ENCODE measurements around the gene CMBL.
A peak's percentile ranks its signal among the peaks of the same experiment; 100 is the strongest.
"Not testable (repeated sequence)": the region's sequence is repeated elsewhere in the genome, so short reads cannot be mapped to it uniquely, and the experiment has no call there.

The CMBL gene

GRCh38 chr5:10307206-10308148, at the start of gene CMBL:
Gene CMBL (minus strand): TSS chr5:10307902. CDS start chr5:10290762, 17,140 bp downstream.
- DNase-seq: peak; percentile 77

GRCh38 chr5:10355071-10355889, 47.6 kb upstream of the CMBL start:
- DNase-seq: no peak

- DNase-seq: peak; percentile 87
Measured at GRCh38 chr5:10354048-10354872, 46.6 kb upstream of the CMBL start.

- DNase-seq: peak; percentile 98
Measured at GRCh38 chr5:10353241-10354047, 45.7 kb upstream of the CMBL start, which contains the start of gene MARCHF6. Gene MARCHF6 (plus strand): TSS chr5:10353695. CDS start chr5:10353899, 204 bp downstream.

- DNase-seq: no peak
Measured at GRCh38 chr5:10352430-10353240, 44.9 kb upstream of the CMBL start.

GRCh38 chr5:10351919-10352318, 44.2 kb upstream of the CMBL start:
- no peak for DNase-seq

GRCh38 chr5:10351199-10351905, 43.6 kb upstream of the CMBL start:
- no peak for DNase-seq

GRCh38 chr5:10348258-10348657, 40.6 kb upstream of the CMBL start:
- no peak for DNase-seq

GRCh38 chr5:10344461-10345106, 36.9 kb upstream of the CMBL start:
- DNase-seq: not testable (repeated sequence)

- no peak for DNase-seq
Measured at GRCh38 chr5:10343486-10343885, 35.8 kb upstream of the CMBL start.

GRCh38 chr5:10339958-10340357, 32.3 kb upstream of the CMBL start:
- no peak for DNase-seq

GRCh38 chr5:10339058-10339811, 31.5 kb upstream of the CMBL start:
- DNase-seq: no peak

- no peak for DNase-seq
Measured at GRCh38 chr5:10338686-10339057, 31.0 kb upstream of the CMBL start.

- DNase-seq: peak; percentile 5
Measured at GRCh38 chr5:10337986-10338385, 30.3 kb upstream of the CMBL start.

GRCh38 chr5:10337107-10337506, 29.4 kb upstream of the CMBL start:
- DNase-seq: peak; percentile 4

GRCh38 chr5:10335711-10336470, 28.2 kb upstream of the CMBL start:
- peak; percentile 56 for DNase-seq

GRCh38 chr5:10334831-10335230, 27.1 kb upstream of the CMBL start:
- DNase-seq: peak; percentile 25

Data from islet precursor cell (in vitro differentiated cells).